Cortex of kidney (tissue), 1 donor: Measurements from ENCODE around the gene ANK3.

ENCODE experiments used
- DNase-seq: peaks from one replicate; lab custom pipeline; 2025; lab: John Stamatoyannopoulos, UW

Gene ANK3

DNA sequence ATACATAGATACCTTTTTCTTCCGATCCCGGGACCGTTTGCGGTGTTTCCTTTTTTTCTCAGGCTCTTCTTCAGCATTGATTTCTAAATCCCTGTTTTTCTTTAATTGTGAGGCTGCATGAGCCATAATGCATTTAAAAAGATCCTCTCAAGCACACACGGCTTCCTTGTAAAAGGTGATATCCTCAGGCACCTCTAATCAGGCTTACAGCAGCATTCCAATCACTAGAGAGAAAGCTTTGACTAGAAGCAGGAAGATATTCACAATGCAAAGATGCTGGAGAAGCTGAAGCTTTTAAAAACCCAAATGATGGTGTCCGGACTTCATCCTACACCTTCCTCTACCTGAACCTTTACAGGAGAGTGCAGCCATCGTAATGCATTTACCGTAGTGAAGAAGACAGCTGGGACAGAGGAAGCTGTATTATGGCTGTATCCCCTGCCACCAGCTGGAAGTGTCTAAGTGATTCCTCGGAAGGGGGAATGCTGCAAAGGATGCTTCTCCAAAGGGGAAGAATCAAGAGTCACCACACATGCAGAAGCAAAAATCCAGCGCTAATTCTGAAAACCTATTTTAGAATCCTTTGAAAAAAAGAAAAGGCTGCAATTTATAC lies at the start of gene ANK3:
TSS of gene ANK3 (minus strand) at position 463 of the 613 bp plus-strand sequence. CDS start at position 126, 337 bp downstream.
- no peak for DNase-seq

- no peak for DNase-seq
These were observed 44.9 kb upstream of the ANK3 start for GRCh38 chr10:60434418-60435046.

- no peak for DNase-seq
These were observed 44.0 kb upstream of the ANK3 start for GRCh38 chr10:60433684-60434083.

DNA sequence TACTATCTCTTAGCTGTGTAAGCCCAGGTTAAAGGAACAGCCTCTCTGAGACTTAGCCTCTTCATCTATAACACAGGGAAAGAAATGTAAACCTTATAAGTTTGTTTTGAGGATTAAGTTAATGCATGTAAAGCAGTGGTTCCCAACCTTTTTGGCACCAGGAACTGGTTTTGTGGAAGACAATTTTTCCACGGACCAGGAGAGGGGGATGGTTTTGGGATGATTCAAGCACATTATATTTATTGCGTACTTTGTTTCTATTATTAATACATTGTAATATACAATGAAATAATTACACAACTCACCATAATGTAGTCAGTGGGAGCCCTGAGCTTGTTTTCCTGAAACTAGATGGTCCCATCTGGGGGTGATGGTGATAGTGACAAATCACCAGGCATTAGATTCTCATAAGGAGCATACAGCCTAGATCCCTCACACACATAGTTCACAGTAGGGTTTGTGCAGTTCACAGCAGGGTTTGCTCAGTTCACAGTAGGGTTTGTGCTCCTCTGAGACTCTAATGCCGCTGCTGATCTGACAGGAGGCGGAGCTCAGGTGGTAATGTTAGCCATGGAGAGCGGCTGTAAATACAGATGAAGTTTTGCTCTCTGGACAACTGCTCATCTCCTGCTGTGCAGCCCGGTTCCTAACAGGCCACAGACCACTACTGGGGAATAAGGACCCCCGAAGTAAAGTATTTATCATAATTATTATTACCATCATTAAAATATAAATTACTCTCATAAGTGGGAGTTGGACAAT lies 41.3 kb upstream of the ANK3 start:
- DNase-seq: no peak

- no peak for DNase-seq
These were observed 40.3 kb upstream of the ANK3 start for GRCh38 chr10:60430017-60430416.

- DNase-seq: no peak
These were observed 39.6 kb upstream of the ANK3 start for GRCh38 chr10:60429084-60429849.

DNA sequence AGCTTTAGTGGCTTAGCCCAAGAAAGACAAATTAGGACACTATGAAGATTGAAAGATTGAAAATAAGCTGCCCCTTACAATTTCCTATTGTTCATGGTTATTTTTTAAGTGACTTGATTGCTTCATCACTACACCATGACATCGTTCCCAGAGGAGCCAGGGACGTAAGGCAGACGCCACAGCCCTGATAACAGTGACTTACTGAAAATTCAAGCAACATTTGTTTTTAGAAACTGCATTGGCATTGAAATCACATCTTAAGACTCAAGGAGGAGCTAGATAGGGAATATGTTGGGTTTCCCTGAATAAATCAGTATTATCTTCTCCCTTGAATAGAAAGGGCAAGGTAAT lies 38.7 kb upstream of the ANK3 start:
- DNase-seq: no peak

DNA sequence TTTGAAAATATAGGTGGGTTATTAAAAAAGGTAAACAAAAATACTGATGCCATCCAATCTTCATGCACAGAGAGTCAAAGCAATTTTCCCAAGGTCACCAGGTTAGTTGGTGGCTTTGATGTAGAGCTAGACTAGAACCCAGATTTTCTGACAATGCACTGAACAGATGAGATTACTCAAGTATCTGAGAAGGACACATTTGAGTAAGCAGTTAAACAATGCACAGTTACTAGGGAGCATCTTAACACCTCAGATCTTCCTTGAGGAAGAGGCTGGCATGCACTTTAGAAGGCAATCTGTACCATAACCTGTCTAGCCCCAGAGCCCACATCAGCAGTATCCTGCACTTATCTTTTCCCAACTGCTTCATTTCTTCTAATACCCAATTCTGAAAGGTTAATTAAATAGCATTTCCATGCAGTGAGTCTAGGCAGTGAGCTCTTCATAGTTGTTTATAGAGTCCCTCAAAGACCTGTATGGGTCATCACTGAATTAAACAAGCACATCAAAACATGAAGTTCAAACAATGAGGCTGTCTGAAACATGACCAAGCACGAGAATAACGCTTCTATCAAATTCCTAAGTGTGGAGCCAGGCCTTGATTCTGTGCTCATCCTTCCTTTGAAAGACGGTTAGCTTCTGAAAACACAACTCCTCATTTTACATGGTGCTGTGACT lies 38.2 kb upstream of the ANK3 start:
- DNase-seq: no peak

- DNase-seq: no peak
These were observed 37.5 kb upstream of the ANK3 start for GRCh38 chr10:60427148-60427547.

DNA sequence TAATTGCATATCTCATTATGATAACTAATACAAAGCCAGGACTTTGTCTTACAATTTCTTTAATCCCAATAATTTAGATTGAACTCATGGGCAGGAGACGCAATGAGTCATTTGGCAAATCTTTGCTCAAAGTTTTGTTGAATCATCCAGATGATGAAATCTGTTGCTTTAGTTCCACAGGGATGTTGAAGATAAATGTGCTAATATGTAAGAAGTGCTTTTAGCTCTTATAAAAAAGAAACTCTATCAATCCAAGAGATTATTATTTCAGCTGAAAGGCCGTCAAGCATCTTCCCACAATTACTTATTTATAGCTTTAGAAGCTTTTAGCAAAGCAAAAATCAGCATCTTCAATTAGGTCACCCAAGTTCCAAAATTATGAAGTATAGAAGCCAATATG lies 36.8 kb upstream of the ANK3 start:
- DNase-seq: no peak

DNA sequence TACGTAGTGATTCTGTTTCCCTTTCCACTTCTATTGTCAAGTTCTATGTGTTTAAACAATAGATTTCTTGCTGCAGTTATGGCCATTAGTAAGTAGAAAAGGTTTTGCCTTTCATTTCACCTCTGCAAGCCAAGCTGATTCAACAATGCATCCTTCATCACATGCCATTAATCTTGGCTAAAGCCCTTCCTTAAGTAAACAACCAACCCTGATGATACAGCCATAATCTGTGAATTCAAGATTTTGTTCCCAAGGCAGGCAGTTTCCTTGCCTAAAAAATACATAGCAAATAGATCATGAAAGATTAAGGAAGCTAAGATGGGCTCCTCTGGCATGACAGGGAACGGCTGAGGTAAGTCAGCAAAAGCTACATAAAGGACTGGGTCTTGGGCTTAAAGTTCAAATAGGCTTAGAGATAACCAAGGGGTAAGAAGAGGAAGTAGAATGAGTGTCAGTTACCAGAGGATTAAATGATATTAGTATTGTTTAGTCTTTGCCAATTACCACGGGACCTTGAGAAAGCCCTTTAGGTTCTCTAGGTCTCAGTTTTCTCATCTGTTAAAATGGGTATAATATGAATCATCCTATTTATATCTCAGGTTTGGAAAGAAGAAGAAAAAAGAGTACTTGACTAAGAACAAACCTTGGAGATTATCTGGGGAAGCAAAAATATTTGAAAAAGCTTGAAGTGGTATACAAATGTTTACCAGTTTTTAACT lies 35.9 kb upstream of the ANK3 start:
- no peak for DNase-seq

DNA sequence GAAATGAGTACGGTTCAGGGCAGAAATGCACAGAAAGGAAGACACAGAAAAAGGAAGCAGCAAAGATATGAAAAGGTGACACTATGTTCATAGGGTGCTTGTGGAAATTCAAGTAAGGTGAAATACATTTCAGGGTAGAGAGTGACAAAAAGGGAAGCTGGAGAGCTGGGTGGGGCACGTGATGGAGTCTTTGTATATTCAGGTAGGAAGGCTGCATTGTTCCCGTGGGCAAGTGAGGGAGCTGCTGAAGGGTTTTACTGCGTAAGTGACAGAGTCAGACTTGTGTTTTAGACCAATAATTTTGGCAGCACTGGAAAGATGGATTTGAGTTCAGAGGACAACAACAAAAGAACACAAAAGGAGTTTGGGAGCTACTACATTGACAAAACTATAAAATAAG lies 35.3 kb upstream of the ANK3 start:
- no peak for DNase-seq

DNA sequence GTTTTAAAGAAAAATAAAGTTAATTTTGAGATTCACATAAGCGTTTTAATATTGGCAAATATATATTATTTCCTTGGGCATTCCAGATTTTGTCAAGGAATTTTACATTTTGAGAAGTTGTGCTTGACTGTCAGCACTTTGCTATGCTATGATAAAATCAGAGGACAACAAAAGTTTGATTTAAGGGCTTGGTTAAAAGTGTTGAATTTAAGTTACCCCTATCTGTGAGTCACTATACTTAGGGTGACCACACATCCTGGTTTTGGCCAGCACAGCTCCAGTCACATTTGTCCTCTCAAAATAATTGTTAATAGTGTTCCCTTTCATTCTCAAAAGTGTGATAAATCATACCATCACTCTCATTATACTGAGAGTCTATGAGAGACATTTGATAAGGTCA lies 34.2 kb upstream of the ANK3 start:
- no peak for DNase-seq

DNA sequence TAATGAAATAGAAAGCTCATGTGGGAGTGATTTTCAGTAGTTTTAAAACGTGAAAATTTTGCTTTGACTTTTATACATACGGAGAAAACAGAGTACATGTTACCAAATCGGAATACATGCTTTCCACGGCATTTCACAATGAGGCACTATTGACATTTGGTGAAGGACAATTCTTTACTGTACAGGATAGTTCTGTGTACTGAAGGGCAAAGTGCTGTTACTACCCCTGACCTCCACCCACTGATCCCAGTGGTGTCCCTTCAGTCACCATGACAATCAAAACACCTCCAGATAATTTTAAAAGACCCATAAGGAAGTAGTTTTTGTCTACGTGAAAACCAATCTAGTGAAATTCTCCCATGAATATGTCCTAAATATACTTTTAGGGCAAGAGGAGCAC lies 33.1 kb upstream of the ANK3 start:
- DNase-seq: no peak

GRCh38 chr10:60420991-60421894 lies 31.6 kb upstream of the ANK3 start:
- DNase-seq: no peak

GRCh38 chr10:60419249-60419648 lies 29.6 kb upstream of the ANK3 start:
- DNase-seq: no peak

- no peak for DNase-seq
These were observed 28.2 kb upstream of the ANK3 start for GRCh38 chr10:60417901-60418300.

GRCh38 chr10:60417024-60417423 lies 27.3 kb upstream of the ANK3 start:
- no peak for DNase-seq

- DNase-seq: no peak
These were observed 25.4 kb upstream of the ANK3 start for GRCh38 chr10:60414877-60415585.

GRCh38 chr10:60414111-60414510 lies 24.4 kb upstream of the ANK3 start:
- DNase-seq: no peak
